Stimulated activated CD4-positive, alpha-beta T cell treated with anti-CD3 and anti-CD28 coated beads, Interleukin-2, amount 100 ng/mL, for 24 hours (primary cell): ENCODE results near the gene SDK1.
"Not testable (repeated sequence)": the region's sequence is repeated elsewhere in the genome, so short reads cannot be mapped to it uniquely, and the experiment has no call there.

Experiments used
- DNase-seq, 2 donors: peaks; one replicate each; pipeline ENCODE4 v3.0.0-alpha.2; 2020

Gene SDK1

GRCh38 chr7:4198301-4198700, 897.2 kb downstream of the SDK1 start:
- no peak for DNase-seq

GRCh38 chr7:4200546-4201094, 899.6 kb downstream of the SDK1 start:
- no peak for DNase-seq

- DNase-seq = no peak
Measured at GRCh38 chr7:4201566-4201965, 900.5 kb downstream of the SDK1 start.

- no peak for DNase-seq
Measured at GRCh38 chr7:4202154-4202736, 901.2 kb downstream of the SDK1 start.

GRCh38 chr7:4202954-4203353, 901.9 kb downstream of the SDK1 start:
- DNase-seq = no peak

GRCh38 chr7:4203626-4204512, 902.8 kb downstream of the SDK1 start:
- DNase-seq = no peak

- peak; percentile 36 to 54 for DNase-seq
Measured at GRCh38 chr7:4204513-4205165, 903.6 kb downstream of the SDK1 start.

- DNase-seq = no peak
Measured at GRCh38 chr7:4205828-4206227, 904.8 kb downstream of the SDK1 start.

- no peak for DNase-seq
Measured at GRCh38 chr7:4207011-4207410, 906.0 kb downstream of the SDK1 start.

- DNase-seq = no peak
Measured at GRCh38 chr7:4208086-4208485, 907.0 kb downstream of the SDK1 start.

- no peak for DNase-seq
Measured at GRCh38 chr7:4208586-4208985, 907.5 kb downstream of the SDK1 start.

GRCh38 chr7:4209126-4209525, 908.1 kb downstream of the SDK1 start:
- DNase-seq = no peak

GRCh38 chr7:4209966-4210365, 908.9 kb downstream of the SDK1 start:
- no peak for DNase-seq

- DNase-seq = no peak
Measured at GRCh38 chr7:4210821-4211220, 909.8 kb downstream of the SDK1 start.

GRCh38 chr7:4211261-4211660, 910.2 kb downstream of the SDK1 start:
- no peak for DNase-seq

- no peak for DNase-seq
Measured at GRCh38 chr7:4212376-4212775, 911.3 kb downstream of the SDK1 start.

GRCh38 chr7:4214291-4215155, 913.5 kb downstream of the SDK1 start:
- DNase-seq = no peak

- no peak for DNase-seq
Measured at GRCh38 chr7:4215176-4215720, 914.2 kb downstream of the SDK1 start.

GRCh38 chr7:4216016-4216415, 915.0 kb downstream of the SDK1 start:
- DNase-seq = no peak

GRCh38 chr7:4217126-4217660, 916.1 kb downstream of the SDK1 start:
- not testable (repeated sequence) for DNase-seq

GRCh38 chr7:4218481-4218880, 917.4 kb downstream of the SDK1 start:
- DNase-seq = no peak

- no peak for DNase-seq
Measured at GRCh38 chr7:4220011-4220410, 919.0 kb downstream of the SDK1 start.
